Stimulated activated naive CD8-positive, alpha-beta T cell treated with anti-CD3 and anti-CD28 coated beads, Interleukin-15, Interleukin-2, amounts not matched to agents 100 ng/mL and 50 ng/mL, for 24 hours (primary cell): Measurements from ENCODE around the gene DENND1A.

Source experiments
- H3K27ac Mint-ChIP-seq: one replicate; pipeline ENCODE4 v1.8.0; 2021; ENCODE audit warnings: mild to moderate bottlenecking, mixed read lengths
- H3K27me3 Mint-ChIP-seq: one replicate; pipeline ENCODE4 v1.8.0; 2021; ENCODE audit warnings: mixed read lengths
- H3K36me3 Mint-ChIP-seq: one replicate; pipeline ENCODE4 v1.8.0; 2021; ENCODE audit warnings: low read depth, mixed read lengths
- H3K4me1 Mint-ChIP-seq: one replicate; pipeline ENCODE4 v1.8.0; 2021; ENCODE audit warnings: low read depth, mixed read lengths
- H3K4me3 Mint-ChIP-seq: one replicate; pipeline ENCODE4 v1.8.0; 2021; ENCODE audit warnings: mild to moderate bottlenecking, mixed read lengths
- H3K9me3 Mint-ChIP-seq: one replicate; pipeline ENCODE4 v1.8.0; 2021; ENCODE audit warnings: mixed read lengths

Gene DENND1A

DNA sequence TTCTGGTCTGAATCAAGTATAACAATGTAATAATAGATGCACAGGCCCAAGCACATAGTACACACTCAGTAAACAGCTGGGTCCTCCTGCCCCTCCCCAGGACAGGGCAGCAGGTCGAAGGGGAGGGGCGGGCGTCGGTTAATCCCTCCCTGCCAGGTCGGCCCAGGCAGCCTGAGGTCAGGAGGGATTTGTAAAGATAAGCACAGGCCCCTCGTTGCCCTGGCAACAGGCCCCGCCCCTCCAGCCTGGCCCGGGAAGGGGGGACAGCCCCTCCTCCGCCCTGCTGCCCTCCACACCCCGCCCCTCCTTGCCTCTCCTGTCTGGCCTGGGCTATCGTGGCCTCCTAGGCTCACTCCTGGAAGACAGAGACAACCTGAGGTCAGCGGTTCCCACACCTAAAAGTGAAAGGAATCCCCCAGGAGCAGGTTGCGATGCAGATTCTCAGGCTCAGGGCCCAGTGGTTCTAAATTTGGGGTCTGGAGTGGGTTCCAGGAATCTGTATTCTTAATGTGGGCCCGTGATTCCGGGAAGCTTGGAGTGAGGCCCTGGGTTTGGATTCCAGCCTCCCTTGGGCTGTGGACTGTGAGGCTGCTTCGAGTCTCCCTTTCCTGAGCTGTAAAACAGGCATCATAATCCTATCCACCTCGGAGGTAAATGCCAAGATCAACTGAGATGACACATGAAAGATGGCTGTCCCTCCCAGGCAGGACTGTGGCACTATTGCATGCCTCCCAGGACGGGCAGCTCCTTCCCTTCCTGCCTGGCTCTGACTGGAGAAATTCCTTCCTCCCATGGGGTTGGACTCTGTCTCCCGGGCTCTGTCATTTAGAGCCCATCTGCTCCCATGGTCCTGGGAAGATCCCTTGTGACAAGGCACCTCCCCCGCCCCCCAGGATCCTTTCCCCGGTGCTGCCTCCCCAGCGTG is 569.5 kb downstream of the DENND1A start:
- no peaks in the 10 kb centered on the region for H3K36me3 Mint-ChIP-seq
- no peaks in the 10 kb centered on the region for H3K27me3 Mint-ChIP-seq
- H3K4me1 Mint-ChIP-seq = peaks cover 27% of the 10 kb centered on the region
- H3K4me3 Mint-ChIP-seq = no peak overlapping the region
- H3K27ac Mint-ChIP-seq = no peak overlapping the region
- no peaks in the 10 kb centered on the region for H3K9me3 Mint-ChIP-seq

DNA sequence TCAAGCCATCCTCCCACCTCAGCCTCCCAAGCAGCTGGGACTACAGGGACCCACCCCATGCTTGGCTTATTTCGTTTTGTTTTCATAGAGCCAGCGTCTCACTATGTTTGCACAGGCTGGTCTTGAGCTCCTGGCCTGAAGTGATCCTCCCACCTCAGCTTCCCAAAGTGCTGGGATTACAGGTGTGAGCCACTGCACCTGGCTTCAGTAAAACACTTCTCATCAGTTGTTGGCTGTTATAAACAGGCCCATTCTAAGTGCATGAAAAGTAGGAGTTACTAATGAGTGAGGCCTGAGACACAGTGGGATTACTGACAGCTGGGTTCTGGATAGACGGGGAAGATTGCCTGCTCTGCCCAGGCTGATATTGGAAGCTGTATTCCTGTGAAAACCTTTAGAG is 570.4 kb downstream of the DENND1A start:
- no peaks in the 10 kb centered on the region for H3K36me3 Mint-ChIP-seq
- no peaks in the 10 kb centered on the region for H3K9me3 Mint-ChIP-seq
- H3K4me1 Mint-ChIP-seq = peaks cover 27% of the 10 kb centered on the region
- H3K4me3 Mint-ChIP-seq = no peak overlapping the region
- H3K27me3 Mint-ChIP-seq = no peaks in the 10 kb centered on the region
- no peak overlapping the region for H3K27ac Mint-ChIP-seq

DNA sequence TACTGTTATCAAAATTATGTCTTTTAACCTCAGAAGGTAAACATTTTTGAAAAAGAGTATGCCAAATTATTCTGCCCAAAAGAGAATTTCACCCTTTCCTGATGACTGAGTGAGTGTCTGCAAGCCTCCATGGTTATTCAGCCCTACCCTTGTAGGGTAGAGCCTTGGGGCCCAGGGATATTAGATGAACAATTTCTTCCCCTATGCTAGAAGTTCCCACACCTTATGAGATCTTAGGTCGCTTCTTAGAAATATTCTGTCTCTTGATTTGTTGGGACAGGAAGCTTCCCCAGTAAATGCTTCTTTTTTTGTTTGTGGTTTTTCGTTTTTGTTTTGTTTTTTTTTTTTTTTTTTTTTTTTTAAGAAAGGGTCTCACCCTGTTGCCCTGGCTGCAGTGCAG is 570.8 kb downstream of the DENND1A start:
- Mint-ChIP-seq H3K27ac (no peak overlapping the region), H3K4me1 (peaks cover 28% of the 10 kb centered on the region), H3K27me3 (no peaks in the 10 kb centered on the region), H3K9me3 (no peaks in the 10 kb centered on the region), H3K4me3 (no peak overlapping the region), H3K36me3 (no peaks in the 10 kb centered on the region)

DNA sequence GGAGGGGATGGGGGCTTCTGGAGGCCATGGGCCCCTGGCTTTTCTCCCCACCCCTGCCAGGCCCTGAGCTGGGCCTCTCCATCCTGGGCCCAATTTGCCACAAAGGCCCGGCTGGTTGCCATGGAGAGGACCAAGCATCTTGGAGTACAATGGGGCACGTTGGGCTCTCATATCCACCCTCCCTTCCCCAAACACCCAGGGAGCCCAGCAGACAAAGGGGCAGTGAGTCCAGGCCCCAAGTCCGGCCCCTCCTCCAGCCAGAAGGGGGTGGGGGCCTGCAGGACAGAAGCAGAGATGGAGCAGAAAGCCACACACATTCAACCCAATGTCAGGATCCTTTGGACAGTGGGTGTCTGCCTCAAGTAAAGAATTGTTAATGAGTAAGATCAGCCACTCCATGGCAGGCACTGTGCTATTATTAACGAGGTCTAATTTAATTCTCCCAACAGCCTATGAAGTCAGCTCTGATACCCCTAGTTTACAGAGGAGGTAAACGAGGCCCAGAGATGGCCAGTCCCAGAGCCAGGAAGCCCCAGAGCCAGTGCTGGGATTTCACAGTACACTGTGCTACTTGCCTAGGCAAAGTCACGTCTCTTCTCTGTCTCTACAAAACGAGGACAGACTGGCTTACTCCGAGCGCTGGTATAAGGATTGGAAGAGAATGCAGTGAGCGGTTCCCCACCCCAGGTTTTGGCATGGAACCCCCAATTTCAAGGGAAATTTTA is 571.6 kb downstream of the DENND1A start:
- no peaks in the 10 kb centered on the region for H3K27me3 Mint-ChIP-seq
- no peak overlapping the region for H3K27ac Mint-ChIP-seq
- peaks cover 29% of the 10 kb centered on the region for H3K4me1 Mint-ChIP-seq
- H3K4me3 Mint-ChIP-seq = no peak overlapping the region
- no peaks in the 10 kb centered on the region for H3K9me3 Mint-ChIP-seq
- H3K36me3 Mint-ChIP-seq = no peaks in the 10 kb centered on the region

DNA sequence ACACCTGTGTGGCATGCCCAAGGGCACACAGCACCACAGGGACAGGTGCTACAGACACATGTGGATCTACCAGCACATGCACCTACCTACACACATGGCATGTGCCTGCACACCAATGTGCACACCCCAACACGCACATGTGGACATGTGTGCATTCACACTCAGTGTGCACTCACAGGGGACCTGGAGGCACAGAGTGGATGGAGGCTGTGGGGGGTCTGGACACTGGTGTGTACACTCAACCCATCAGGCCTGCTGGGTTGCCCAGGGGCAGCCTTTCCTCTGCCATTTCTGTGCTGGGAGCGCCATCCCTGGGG is 572.2 kb downstream of the DENND1A start:
- Mint-ChIP-seq H3K4me1 (peaks cover 29% of the 10 kb centered on the region), H3K9me3 (no peaks in the 10 kb centered on the region), H3K27me3 (no peaks in the 10 kb centered on the region), H3K4me3 (no peak overlapping the region), H3K36me3 (no peaks in the 10 kb centered on the region), H3K27ac (no peak overlapping the region)

DNA sequence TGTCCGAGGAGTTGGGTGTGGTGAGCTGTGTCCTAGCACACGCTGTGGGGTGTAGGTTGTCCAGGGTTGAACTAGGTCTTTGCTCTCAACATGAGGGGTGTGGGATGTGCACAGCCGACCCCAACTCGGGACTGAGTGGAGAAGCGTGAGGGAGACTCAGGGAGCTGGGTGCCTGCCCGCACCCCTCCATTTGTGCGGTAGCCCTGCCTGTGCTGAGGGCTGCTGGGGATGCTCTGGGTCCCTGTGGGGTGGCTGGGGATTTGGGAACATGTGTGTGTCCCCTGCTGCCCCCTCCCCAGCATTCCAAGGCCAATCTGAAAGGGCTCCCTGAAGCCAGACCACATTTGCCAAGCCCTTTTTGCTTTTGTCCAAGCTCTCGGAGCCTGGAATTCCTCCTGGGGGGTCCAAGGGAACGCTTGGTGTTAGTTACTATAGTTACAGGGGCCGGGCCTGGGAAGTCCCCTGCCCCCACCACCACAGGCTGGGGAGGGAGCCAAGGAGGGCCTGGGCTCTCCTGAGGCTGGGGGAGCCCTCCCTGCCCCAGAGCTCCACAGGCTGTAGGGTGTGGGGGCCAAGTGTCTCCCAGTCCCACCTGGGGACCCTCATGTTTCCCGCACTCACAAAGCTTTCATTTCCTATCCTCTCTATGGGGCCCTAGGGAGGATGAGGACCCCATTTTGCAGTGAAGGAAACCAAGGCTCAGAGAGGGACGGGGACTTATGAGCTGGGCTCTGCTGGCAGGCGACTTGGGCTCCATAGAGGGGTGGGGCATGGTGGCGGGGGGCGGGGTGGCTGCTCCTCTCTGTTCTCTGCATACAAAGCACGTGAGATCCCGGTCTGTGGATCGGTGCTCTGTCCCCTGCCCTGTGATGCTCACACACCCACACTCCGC is 572.8 kb downstream of the DENND1A start:
- Mint-ChIP-seq H3K4me1 (peaks cover 29% of the 10 kb centered on the region), H3K27ac (no peak overlapping the region), H3K27me3 (no peaks in the 10 kb centered on the region), H3K4me3 (no peak overlapping the region), H3K9me3 (no peaks in the 10 kb centered on the region), H3K36me3 (no peaks in the 10 kb centered on the region)

DNA sequence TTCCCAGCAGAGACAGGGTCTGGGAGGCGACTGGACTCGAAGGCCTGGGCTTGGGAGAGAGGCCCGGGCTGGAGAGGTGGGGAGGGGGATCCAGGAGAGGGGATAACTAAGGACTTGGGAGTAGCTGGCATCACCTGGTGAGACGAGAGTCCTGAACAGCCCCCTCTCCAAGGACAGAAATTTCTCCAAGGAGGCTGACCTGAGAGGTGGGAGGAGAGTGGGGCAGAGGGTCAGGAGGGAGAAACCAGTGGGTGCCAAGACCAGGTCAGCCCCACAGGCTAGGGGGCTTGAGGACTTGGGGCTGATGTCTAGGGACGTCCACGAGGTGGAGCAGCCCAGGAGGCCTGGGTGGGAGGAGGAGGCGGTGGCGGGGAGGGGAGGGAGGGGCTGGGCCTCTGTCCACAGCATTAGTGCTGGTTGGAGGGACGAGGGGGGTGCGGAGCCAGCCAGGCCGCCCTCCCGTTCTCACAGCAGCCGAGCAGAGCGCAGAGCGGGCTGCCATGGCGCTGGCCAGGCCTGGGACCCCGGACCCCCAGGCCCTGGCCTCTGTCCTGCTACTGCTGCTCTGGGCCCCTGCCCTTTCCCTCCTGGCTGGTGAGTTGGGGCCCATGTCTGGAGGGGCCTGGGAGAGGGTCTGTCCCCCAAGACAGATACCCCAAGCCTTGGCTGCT is 574.0 kb downstream of the DENND1A start, which contains the start of gene CRB2:
Gene CRB2, plus strand, starts transcription at position 437 of the 671 bp plus-strand sequence. Its CDS starts 64 bp downstream, at position 501.
- Mint-ChIP-seq H3K27me3 (no peaks in the 10 kb centered on the region), H3K27ac (no peak within 1 kb of the TSS), H3K36me3 (no peaks in the 10 kb centered on the region), H3K4me3 (no peak within 1 kb of the TSS), H3K4me1 (peaks cover 29% of the 10 kb centered on the region), H3K9me3 (no peaks in the 10 kb centered on the region)

DNA sequence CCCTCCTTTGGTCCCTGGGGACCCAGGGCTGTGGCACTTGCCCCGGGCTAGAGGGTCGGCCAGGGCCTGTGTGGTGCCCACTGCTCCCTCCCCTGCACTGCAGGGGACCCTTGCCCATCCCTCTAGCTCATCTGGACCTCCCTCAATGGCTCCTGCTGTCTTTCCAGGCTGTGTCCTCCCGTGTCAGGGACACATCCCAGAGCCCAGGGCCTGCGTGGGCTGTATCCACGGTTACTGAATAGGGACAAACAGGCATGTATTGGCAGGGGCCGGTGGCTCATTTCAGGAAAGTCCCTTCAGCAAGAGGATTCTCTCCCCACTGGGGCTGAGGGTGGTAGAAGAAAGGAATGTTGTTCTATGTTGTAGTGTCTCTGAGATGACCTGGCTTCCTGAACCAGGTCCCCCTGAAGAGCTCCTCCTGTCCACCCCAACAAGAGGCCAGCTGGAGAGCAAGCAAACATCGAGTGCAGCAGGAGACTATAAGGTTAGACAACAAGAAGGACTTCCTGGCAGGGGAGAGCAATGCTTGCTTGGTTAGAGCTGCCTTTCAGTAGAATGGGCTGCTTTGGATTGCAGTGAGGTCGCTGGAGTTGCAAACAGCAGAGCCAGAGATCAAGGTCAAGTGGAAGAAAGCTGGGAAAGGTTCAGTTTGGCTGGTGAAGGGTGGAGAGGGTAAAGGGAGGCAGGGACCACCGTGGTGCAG is 575.0 kb downstream of the DENND1A start:
- Mint-ChIP-seq H3K4me3 (no peak overlapping the region), H3K27ac (no peak overlapping the region), H3K36me3 (no peaks in the 10 kb centered on the region), H3K27me3 (peaks cover 8% of the 10 kb centered on the region), H3K4me1 (peaks cover 23% of the 10 kb centered on the region), H3K9me3 (no peaks in the 10 kb centered on the region)

DNA sequence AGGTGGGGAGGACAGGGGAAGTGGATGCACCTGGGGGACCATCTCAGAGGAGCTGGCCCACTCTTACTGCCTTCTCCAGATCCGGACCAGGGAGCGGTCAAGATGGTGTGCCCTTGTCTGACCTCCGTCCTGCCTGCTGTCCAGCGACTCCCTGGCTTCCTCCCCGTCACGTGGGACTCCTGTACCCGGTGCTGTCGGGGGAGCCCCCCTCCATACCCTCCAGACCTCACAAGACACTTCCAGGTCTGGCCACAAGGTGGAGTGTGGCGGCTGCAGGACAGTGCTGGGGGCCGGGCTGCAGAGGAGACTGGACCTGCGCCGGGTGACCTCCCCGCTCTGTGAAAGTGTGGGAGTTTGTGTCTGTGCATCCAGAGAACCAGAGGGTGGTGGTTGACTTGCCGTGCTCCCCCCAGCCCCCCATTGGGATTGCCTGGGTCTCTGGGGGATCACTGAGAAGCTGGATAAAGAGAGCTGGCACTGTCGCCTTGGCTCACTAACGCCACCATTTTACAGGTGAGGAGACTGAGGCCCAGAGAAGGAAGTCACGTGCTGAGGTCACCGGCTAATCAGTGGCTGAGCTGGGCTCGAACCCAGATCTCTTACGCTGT is 575.8 kb downstream of the DENND1A start:
- H3K36me3 Mint-ChIP-seq = no peaks in the 10 kb centered on the region
- no peak overlapping the region for H3K4me3 Mint-ChIP-seq
- H3K4me1 Mint-ChIP-seq = peaks cover 14% of the 10 kb centered on the region
- H3K27me3 Mint-ChIP-seq = peaks cover 8% of the 10 kb centered on the region
- no peaks in the 10 kb centered on the region for H3K9me3 Mint-ChIP-seq
- no peak overlapping the region for H3K27ac Mint-ChIP-seq

DNA sequence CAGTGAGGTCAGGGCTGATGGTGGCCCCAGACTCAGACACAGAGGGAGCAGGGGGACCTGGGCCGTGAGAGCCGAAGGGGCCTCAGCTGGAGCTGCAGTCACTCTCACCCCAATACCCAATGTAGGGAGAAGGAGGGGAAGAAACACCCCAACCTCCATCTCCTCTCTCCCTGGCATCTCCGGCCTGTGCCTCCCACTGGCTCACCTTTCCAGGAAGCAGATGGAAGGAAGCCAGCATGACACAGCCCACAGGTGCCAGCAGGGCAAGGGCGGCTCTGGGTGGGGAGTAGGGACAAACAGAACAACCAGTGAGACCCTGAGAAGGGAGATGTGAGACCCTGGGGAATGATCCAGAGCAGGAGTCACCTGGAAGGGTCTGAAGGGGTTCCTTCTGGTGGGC is 576.9 kb downstream of the DENND1A start:
- peaks cover 8% of the 10 kb centered on the region for H3K27me3 Mint-ChIP-seq
- H3K27ac Mint-ChIP-seq = no peak overlapping the region
- peaks cover 4% of the 10 kb centered on the region for H3K4me1 Mint-ChIP-seq
- H3K9me3 Mint-ChIP-seq = no peaks in the 10 kb centered on the region
- H3K36me3 Mint-ChIP-seq = no peaks in the 10 kb centered on the region
- no peak overlapping the region for H3K4me3 Mint-ChIP-seq

DNA sequence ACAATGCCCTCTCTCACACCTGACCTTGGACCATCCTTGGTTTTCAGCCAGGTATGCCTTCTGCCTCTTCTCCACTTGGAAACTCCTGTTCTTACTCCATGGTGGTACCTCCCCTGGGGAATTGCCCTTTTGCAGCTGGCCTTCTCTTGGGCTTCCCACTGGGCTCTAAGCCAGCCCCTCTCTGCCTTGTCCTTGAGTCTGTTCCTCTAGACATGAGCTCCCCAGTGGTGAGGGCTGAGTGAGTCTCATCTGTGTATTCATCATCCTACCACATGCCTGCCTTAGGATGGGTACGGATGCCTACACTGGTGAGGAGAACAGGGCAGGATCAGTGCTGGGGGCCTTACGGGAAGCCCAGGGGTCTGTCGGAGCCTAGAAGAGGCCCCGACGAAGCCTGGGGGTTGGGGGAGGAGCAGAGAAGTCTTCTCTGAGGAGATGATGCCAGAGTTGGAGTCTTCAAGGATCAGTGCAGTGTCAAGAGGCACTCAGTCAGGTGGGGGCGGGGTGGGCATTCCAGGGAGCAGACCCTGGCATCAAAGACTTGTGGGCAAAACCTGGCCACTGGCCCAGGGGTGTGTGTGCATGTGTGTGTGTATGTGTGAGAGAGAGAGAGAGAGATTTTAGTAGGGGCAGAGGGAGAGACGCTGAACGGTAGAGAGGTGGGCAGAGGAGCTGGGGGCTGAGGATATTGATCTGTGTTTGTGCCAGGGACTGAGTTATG is 579.2 kb downstream of the DENND1A start:
- Mint-ChIP-seq H3K36me3 (no peaks in the 10 kb centered on the region), H3K27me3 (peaks cover 8% of the 10 kb centered on the region), H3K4me3 (no peak overlapping the region), H3K27ac (no peak overlapping the region), H3K4me1 (peaks cover 4% of the 10 kb centered on the region), H3K9me3 (no peaks in the 10 kb centered on the region)

DNA sequence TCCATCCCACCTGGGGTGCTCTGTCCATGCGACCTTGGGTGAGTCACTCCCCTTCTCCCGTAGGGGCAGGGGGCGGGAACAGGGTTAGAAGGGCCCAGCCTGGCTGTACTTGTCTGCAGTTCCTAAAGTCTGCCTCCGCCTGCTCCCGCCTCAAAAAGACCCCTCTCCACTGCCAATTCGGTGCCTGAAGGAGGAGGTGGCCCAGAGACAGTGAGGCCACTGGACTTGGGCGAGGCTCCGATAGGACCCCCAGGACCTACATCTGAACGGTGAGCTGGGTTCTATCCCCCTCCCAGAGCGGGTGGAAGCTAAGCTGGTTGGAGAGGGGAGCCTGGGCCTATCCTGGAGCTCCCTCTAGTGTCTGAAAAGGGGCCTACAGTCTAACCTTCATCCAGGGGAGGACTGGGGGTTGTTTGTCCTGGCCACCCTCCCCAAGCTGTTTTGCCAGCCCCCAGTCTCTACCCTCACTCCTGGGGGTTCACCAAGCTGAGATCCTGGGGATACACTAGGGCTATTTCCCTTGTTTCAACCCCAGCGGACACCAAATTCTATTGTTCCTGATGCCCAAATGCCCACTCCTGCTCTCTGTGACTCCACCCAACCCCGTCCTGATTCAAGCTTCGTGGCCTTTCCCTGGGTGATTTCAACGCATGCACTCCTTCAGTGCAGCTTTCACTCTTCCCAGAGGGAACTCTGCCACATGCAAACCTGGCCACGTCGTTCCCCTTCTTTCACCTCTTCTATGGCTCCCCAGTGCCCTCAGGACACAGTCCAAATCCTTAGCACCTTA is 580.0 kb downstream of the DENND1A start:
- Mint-ChIP-seq H3K9me3 (no peaks in the 10 kb centered on the region), H3K4me3 (no peak overlapping the region)

More for the DNA sequence above, 580.0 kb downstream of the DENND1A start:
- no peaks in the 10 kb centered on the region for H3K36me3 Mint-ChIP-seq
- peaks cover 4% of the 10 kb centered on the region for H3K4me1 Mint-ChIP-seq
- no peak overlapping the region for H3K27ac Mint-ChIP-seq
- peaks cover 8% of the 10 kb centered on the region for H3K27me3 Mint-ChIP-seq
